HepG2 (cell line): ENCODE measurements around the gene CIB1. TPM values are rescaled to one million over a fixed set of nuclear protein-coding genes. Genes with fewer than 3 reads are reported as not detected.

Experiments
- AGO2 ChIP-seq: fragments of 200-400 bp; formaldehyde crosslinking; optimal IDR thresholded peaks from 2 replicates; pipeline ENCODE3; 2017; ENCODE audit warnings: mild to moderate bottlenecking, low read depth, low read length, moderate library complexity
- ARNT2 ChIP-seq: sonication (generic); formaldehyde crosslinking; IDR thresholded peaks from 2 replicates; pipeline ENCODE4 v1.8.0; 2022; ENCODE audit warnings: mild to moderate bottlenecking, low read depth, missing genetic modification reagents, moderate library complexity
- CEBPG ChIP-seq: IDR thresholded peaks from 2 replicates; pipeline ENCODE4 v1.6.1; 2016
- DMAP1 ChIP-seq: IDR thresholded peaks from 2 replicates; pipeline ENCODE4 v1.6.1; 2016
- KLF12 ChIP-seq: sonication (generic); formaldehyde crosslinking; IDR thresholded peaks from 2 replicates; pipeline ENCODE4 v1.4.0; 2020; ENCODE audit warnings: missing genetic modification reagents, borderline replicate concordance
- KLF6 ChIP-seq: IDR thresholded peaks from 2 replicates; pipeline ENCODE4 v1.8.0; 2016; ENCODE audit warnings: missing biosample characterization, missing genetic modification reagents
- MYNN ChIP-seq: sonication (generic); formaldehyde crosslinking; IDR thresholded peaks from 2 replicates; pipeline ENCODE4 v1.4.0; 2020; ENCODE audit warnings: mild to moderate bottlenecking, low read depth, missing genetic modification reagents
- NFE2L1 ChIP-seq: sonication (generic); formaldehyde crosslinking; IDR thresholded peaks from 2 replicates; pipeline ENCODE4 v1.4.0; 2020; ENCODE audit warnings: missing genetic modification reagents, mild to moderate bottlenecking, borderline replicate concordance
- PAF1 ChIP-seq: IDR thresholded peaks from 2 replicates; pipeline ENCODE4 v1.6.1; 2016; ENCODE audit warnings: missing genetic modification reagents, missing compliant biosample characterization
- PCBP1 ChIP-seq: fragments of 200-400 bp; formaldehyde crosslinking; IDR thresholded peaks from 2 replicates; pipeline ENCODE4 v1.6.1; 2017; ENCODE audit warnings: mild to moderate bottlenecking, low read depth, low read length, borderline replicate concordance
- PRDM4 ChIP-seq: sonication (generic); formaldehyde crosslinking; IDR thresholded peaks from 2 replicates; pipeline ENCODE4 v1.9.0; 2021; ENCODE audit warnings: missing genetic modification reagents, borderline replicate concordance
- RFX5 ChIP-seq: IDR thresholded peaks from 2 replicates; pipeline ENCODE4 v1.6.1; 2011; ENCODE audit warnings: low read depth, low read length, improper control_type of control experiment
- SIN3A ChIP-seq: IDR thresholded peaks from 2 replicates; pipeline ENCODE4 v1.6.1; 2011; ENCODE audit warnings: low read depth, mild to moderate bottlenecking, control low read depth, low read length, borderline replicate concordance
- SMAD3 ChIP-seq: sonication (generic); formaldehyde crosslinking; IDR thresholded peaks from 2 replicates; pipeline ENCODE4 v1.4.0; 2020; ENCODE audit warnings: missing genetic modification reagents
- TMF1 ChIP-seq: sonication (generic); formaldehyde crosslinking; IDR thresholded peaks from 2 replicates; pipeline ENCODE4 v1.8.1; 2022; ENCODE audit warnings: low read depth, missing genetic modification reagents
- ZBTB14 ChIP-seq: sonication (generic); formaldehyde crosslinking; IDR thresholded peaks from 2 replicates; pipeline ENCODE4 v1.4.0; 2020; ENCODE audit warnings: missing genetic modification reagents
- ZFP36L1 ChIP-seq: sonication (generic); formaldehyde crosslinking; IDR thresholded peaks from 2 replicates; pipeline ENCODE4 v1.8.0; 2022; ENCODE audit warnings: mild to moderate bottlenecking, missing genetic modification reagents, moderate library complexity
- ZNF225 ChIP-seq: sonication (generic); formaldehyde crosslinking; IDR thresholded peaks from 2 replicates; pipeline ENCODE4 v1.4.0; 2020; ENCODE audit warnings: mild to moderate bottlenecking, missing genetic modification reagents
- ZNF230 ChIP-seq: sonication (generic); formaldehyde crosslinking; IDR thresholded peaks from 2 replicates; pipeline ENCODE4 v1.4.0; 2020; ENCODE audit warnings: mild to moderate bottlenecking, missing genetic modification reagents
- ZNF367 ChIP-seq: sonication (generic); formaldehyde crosslinking; IDR thresholded peaks from 2 replicates; pipeline ENCODE4 v1.4.0; 2020; ENCODE audit warnings: missing genetic modification reagents, borderline replicate concordance
- ZNF670 ChIP-seq: sonication (generic); formaldehyde crosslinking; IDR thresholded peaks from 2 replicates; pipeline ENCODE4 v1.8.0; 2022; ENCODE audit warnings: mild to moderate bottlenecking, missing genetic modification reagents, borderline replicate concordance
- ZNF75D ChIP-seq: sonication (generic); formaldehyde crosslinking; IDR thresholded peaks from 2 replicates; pipeline ENCODE4 v1.8.1; 2023; ENCODE audit warnings: missing genetic modification reagents, mild to moderate bottlenecking, borderline replicate concordance
- polyA plus RNA-seq, 8 experiments: library from polyadenylated mRNA; depleted of rRNA in 3 of 8; stranded (reverse) in 7 of 8; unstranded in 1 of 8; fragments of >200 nt; fragmentation: Illumina TruSeq in 4 of 8; extraction: Trizol in 4 of 8; gene quantifications; 2 replicates each; pipeline versions ENCODE4 v1.2.1 to v1.2.3, GENCODE V29; 2011 to 2016; ENCODE audit warnings: low read depth in 4 of 8, missing spikeins in 1 of 8, mixed read lengths in 1 of 8; ENCODE audit not compliant: insufficient read depth in 1 of 8
- total RNA-seq, 5 experiments: library from RNA; depleted of rRNA; stranded (reverse); fragments of >200 nt; fragmentation: Illumina TruSeq; extraction: Trizol; gene quantifications; 2 replicates each; pipeline ENCODE4 v1.2.3, GENCODE V29; 2016; ENCODE audit warnings: low read depth in 1 of 5
- TF ChIP-seq, protein P1 (sequence below): sonication (generic); formaldehyde crosslinking; IDR thresholded peaks from 2 replicates; pipeline ENCODE4 v1.4.0; 2020; ENCODE audit warnings: missing genetic modification reagents, low read depth, mild to moderate bottlenecking, borderline replicate concordance
- TF ChIP-seq, protein P2 (sequence below): IDR thresholded peaks from 2 replicates; pipeline ENCODE4 v1.6.1; 2016
- TF ChIP-seq, protein P3 (sequence below): sonication (generic); formaldehyde crosslinking; IDR thresholded peaks from 2 replicates; pipeline ENCODE4 v1.5.1; 2020; ENCODE audit warnings: mild to moderate bottlenecking, missing genetic modification reagents, moderate library complexity

CIB1 gene
- total and polyA plus RNA-seq, 2 of the 13 experiments (the other 11 are each of a cell fraction or from before 2014, with no cell fraction given): 38.7 to 72.7 TPM

- TF ChIP-seq ZFP36L1 (no peak; the same call in 1 of the 2 replicates), DMAP1 (no peak), CEBPG (CRISPR knock-in tag) (no peak), ARNT2 (CRISPR knock-in tag) (peak; percentile 42), PRDM4 (CRISPR knock-in tag) (no peak), RFX5 (no peak), PCBP1 (no peak), ZNF230 (CRISPR knock-in tag) (no peak), KLF12 (CRISPR knock-in tag) (no peak; the same call in 1 of the 2 replicates), SIN3A (0 out of 2 replicates have a peak, but pooled peaks have one; percentile 27), ZNF225 (CRISPR knock-in tag) (no peak; the same call in 1 of the 2 replicates), ZNF670 (no peak), ZNF75D (CRISPR knock-in tag) (no peak), NFE2L1 (CRISPR knock-in tag) (no peak), SMAD3 (CRISPR knock-in tag) (no peak), ZNF367 (CRISPR knock-in tag) (no peak), PAF1 (CRISPR knock-in tag) (no peak), ZBTB14 (CRISPR knock-in tag) (no peak), MYNN (CRISPR knock-in tag) (no peak), TMF1 (CRISPR knock-in tag) (peak; percentile 59; the same call in 1 of the 2 replicates), AGO2 (no peak), KLF6 (CRISPR knock-in tag) (0 out of 2 replicates have a peak, but pooled peaks have one; percentile 72)
- TF ChIP-seq, protein P1, sequence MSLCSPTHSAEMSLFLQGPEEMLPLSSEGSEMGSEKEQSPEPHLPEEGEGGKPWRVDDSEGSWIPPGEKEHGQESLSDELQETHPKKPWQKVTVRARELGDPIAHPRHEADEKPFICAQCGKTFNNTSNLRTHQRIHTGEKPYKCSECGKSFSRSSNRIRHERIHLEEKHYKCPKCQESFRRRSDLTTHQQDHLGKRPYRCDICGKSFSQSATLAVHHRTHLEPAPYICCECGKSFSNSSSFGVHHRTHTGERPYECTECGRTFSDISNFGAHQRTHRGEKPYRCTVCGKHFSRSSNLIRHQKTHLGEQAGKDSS (CRISPR knock-in tag): no peak
- TF ChIP-seq, protein P2, sequence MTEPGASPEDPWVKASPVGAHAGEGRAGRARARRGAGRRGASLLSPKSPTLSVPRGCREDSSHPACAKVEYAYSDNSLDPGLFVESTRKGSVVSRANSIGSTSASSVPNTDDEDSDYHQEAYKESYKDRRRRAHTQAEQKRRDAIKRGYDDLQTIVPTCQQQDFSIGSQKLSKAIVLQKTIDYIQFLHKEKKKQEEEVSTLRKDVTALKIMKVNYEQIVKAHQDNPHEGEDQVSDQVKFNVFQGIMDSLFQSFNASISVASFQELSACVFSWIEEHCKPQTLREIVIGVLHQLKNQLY (CRISPR knock-in tag): no peak
- TF ChIP-seq, protein P3, sequence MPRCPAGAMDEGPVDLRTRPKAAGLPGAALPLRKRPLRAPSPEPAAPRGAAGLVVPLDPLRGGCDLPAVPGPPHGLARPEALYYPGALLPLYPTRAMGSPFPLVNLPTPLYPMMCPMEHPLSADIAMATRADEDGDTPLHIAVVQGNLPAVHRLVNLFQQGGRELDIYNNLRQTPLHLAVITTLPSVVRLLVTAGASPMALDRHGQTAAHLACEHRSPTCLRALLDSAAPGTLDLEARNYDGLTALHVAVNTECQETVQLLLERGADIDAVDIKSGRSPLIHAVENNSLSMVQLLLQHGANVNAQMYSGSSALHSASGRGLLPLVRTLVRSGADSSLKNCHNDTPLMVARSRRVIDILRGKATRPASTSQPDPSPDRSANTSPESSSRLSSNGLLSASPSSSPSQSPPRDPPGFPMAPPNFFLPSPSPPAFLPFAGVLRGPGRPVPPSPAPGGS (CRISPR knock-in tag): peak; percentile 85; the same call in 1 of the 2 replicates
These were observed 32.4 kb downstream of the CIB1 start, which contains the start of gene SEMA4B (continued) for GRCh38 chr15:90201130-90201943.
